GM20000 (cell line): ENCODE measurements around the gene RNF150.
A peak's percentile ranks its signal among the peaks of the same experiment; 100 is the strongest.

Experiments used
- DNase-seq: peaks from one replicate; pipeline ENCODE4 v3.0.0; 2012; ENCODE audit warnings: low spot score
- TF ChIP-seq, protein P1 (sequence below): IDR thresholded peaks from 2 replicates; pipeline ENCODE4 v1.5.1; 2012; ENCODE audit warnings: mild to moderate bottlenecking, control low read depth; ENCODE audit errors: extremely low read depth, missing control alignments

RNF150 gene

DNA sequence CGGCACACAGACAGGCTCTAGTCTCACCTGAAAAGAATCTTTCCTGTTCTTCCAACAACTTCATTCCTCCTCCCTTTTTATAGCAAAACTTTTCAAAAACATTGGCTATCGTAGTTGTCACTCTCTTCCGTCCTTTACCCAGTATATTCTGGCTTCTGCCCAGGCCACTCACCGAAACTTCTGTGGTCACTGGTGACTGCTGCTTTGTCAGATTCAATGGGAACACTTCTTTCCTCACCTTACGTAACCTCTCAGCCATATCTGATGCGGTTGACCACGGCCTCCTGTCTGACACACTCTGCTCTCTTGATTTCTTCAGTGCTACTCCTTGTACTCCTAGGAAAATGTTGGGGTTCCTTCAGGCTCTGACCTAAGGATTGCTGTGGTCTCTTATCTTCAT, 9.2 kb upstream of the RNF150 start:
- DNase-seq, result no peak

DNA sequence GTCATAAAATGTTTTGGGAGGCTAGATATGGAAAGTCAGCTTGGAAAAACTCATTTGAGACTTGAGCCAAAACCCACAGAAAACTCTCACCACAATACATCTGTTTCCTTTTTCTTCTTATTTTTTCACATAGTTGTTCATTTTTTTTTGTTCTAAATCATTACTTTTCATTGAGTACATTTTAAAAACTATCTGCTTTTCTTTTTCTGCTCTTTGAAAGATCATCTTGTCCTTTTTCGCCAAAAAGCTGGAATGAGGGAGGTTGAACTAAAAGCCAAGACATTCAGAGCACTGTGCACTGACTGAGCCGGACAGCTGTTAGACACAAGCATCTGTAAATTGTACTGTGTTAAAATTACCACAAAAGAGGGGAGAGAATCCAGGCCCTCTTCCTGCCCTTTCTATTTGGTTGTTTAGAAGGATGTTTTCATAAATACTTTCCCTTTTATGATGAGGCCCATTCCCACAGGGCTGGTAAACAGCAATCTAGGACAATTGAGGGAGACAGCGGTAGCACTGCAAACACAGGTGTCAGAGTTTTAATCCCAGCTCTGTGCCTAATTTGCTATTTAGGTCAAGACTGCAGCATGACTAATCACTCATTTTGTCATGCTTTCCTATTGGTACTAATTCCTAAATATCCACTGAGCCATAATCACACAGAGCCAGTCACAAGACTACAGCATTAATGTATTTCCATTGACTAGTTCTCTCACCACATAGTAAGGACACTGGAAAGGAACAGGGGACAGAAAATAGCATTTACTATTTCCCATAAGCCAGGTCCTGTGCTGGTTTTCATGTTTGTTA, 7.3 kb upstream of the RNF150 start:
- TF ChIP-seq, protein P1, sequence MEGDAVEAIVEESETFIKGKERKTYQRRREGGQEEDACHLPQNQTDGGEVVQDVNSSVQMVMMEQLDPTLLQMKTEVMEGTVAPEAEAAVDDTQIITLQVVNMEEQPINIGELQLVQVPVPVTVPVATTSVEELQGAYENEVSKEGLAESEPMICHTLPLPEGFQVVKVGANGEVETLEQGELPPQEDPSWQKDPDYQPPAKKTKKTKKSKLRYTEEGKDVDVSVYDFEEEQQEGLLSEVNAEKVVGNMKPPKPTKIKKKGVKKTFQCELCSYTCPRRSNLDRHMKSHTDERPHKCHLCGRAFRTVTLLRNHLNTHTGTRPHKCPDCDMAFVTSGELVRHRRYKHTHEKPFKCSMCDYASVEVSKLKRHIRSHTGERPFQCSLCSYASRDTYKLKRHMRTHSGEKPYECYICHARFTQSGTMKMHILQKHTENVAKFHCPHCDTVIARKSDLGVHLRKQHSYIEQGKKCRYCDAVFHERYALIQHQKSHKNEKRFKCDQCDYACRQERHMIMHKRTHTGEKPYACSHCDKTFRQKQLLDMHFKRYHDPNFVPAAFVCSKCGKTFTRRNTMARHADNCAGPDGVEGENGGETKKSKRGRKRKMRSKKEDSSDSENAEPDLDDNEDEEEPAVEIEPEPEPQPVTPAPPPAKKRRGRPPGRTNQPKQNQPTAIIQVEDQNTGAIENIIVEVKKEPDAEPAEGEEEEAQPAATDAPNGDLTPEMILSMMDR, result no peak
- DNase-seq, result no peak

More for the DNA sequence above, 9.2 kb upstream of the RNF150 start:
- TF ChIP-seq, protein P1, result no peak

DNA sequence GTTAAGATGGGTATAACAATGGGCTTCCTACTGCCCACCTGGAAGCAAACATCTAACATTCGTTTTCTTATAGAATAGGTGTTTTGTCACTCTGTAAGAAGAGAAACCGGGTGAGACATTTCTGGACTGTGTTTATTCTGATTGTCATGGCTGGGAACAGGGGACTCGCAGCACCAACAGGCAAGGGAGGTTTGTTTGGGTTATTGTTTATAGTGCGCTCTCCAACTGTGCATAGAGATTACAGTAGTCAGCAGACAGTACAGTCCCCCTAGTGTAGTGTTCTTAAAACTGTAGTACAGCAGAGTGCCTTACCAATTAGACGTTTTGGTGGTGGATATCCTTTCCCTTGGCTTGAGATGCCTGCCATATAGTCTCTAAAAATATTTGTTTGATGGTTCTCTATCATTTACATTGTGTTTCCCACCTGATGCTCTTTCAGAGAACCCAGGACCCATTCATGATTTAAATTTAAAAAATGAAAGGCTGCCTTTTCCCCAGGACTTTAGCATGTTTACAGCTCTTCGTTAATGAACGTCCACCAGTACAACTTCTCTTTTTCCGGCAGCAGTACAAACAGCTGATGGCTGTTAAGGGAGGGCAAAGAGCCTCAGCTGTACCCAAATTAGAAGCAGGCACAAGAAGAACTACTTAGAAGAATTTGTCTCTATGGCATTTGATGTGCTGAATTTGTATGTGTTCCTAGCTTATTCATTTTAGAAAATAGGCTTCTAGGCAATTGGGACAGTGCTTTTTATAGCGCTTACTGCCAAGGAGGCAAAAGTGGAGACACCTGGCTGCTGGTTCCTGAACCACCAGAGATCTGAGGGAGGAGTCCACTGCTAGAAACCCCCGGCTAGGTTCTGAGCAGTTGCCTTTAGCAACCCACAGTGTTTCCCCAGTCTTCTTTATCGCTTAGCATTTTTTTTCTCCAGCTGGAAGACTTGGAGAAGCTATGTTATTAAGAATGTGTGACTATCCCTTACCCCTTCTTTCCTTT, 1.0 kb upstream of the RNF150 start:
- no peak for DNase-seq
- TF ChIP-seq, protein P1, result no peak

DNA sequence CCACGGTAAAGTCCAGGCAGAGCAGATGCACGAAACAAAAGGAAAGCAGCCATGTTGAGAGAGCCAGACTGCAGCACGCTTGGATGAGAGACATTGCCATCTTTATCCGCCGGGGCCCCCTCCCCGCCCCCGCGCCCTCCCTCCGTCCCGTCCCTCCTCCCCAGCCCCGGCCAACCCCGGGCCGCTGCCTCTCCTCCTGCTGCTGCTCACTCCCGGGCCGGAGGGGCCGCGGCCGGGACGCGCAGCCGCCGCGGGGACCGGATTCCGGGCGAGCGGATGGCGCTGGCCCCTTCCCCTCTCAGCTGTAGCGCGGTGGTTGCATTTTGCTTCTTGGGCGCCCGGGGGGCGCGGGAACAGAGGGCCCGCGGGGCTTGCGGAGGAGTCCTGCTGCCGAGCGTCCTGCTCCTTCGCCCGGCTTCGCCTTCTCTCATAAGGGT, 542 bp downstream of the RNF150 start:
- DNase-seq, result peak; percentile 61

DNA sequence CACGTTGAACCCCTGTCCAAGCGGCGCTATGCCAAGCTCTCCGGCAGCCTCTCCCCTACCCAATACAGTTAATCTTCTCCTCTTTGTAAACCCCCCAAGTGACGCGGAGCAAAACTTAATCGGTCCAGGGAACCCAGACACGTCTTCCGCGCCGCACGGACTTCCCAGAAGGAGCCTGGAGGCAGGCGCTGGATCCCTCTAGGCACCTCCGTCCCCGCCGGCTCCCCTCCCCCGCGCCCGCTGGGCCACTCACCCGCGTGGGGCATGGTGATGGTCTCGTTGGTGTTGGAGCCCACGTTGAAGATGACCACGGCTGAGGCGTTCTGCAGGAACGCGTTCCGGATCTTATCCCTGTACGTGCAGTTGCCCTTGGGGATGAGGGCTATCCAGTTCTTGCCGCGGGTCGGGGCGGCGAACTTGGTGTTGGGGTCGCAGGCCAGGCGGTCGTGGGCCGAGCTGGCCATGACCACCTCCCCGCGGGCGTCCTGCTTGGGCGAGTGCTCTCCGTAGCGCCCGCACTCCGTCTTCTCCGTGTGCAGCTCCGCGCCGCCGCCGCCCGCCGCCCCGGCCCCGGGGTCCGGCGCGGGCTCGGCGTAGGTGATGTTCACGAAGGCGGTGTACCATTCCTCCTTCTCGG, 1.1 kb downstream of the RNF150 start:
- TF ChIP-seq, protein P1, result no peak
- peak; percentile 25 for DNase-seq

More for the DNA sequence above, 542 bp downstream of the RNF150 start:
- TF ChIP-seq, protein P1, result no peak

DNA sequence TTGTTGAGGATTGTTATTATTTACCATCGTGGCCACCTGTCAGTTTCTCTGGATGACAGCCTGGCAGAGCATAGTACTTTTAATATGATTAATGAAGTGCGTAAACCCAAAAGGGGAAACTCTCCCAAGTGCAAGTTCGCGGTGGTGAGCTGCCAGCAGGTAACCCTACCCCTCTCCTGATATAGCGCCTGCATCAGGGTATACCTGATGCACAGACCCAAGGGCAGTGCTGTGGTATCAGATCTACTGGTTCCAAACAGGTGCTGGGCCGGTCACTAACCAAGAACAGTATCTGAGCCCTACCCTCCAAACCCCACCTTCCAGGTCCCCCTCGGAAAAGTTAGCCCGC, 1.6 kb downstream of the RNF150 start:
- DNase-seq, result no peak
- TF ChIP-seq, protein P1, result no peak
